HG03064 (cell line): ENCODE results near the gene SP5.
"Not testable (repeated sequence)": the region's sequence is repeated elsewhere in the genome, so short reads cannot be mapped to it uniquely, and the experiment has no call there.

Source experiments
- ATAC-seq: cut with Tn5 transposase; IDR thresholded peaks from one replicate; pipeline ENCODE4 v1.9.1; 2021; ENCODE audit warnings: low read depth; ENCODE audit not compliant: unreplicated experiment

The SP5 gene

DNA sequence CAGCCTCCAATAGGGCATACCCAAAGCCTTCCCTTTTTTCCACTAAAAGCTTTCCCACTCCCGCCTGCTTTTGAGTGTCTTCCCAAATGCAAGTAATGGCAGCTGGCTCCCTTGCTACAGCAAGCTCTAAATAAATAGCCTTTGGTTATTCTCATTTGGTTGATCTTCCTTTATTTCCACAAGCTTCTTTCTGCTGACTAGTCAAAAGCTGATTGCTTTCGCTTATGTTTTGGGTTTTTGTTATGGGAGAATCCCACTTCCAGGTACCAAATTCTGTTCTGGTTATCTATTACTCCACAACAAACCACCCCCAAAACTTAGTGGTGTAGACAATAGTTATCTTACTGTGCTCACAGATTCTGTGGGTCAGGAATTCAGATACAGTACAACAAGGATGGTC is 22.3 kb downstream of the SP5 start:
- no peak for ATAC-seq

GRCh38 chr2:170737821-170738220 is 22.7 kb downstream of the SP5 start:
- no peak for ATAC-seq

DNA sequence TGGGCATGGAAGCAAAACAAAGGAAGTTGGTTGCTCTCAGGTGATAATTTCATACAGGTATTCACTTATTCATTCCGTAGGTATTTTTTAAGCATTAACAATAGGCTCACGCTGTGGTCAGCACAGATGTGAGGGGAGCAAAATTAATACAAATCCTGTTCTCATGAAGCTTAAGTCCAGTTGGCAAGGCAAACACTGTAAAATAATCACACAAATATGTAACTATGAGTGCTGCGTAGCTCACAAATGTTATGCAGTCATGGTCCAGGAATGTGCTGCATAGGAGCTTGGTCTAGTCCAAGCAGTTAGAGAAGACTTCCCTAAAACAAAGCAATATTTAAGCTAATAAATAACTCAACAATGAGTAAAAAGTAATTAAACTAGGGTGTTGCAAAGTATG is 23.9 kb downstream of the SP5 start:
- no peak for ATAC-seq

GRCh38 chr2:170739507-170740046 is 24.4 kb downstream of the SP5 start:
- ATAC-seq = no peak

DNA sequence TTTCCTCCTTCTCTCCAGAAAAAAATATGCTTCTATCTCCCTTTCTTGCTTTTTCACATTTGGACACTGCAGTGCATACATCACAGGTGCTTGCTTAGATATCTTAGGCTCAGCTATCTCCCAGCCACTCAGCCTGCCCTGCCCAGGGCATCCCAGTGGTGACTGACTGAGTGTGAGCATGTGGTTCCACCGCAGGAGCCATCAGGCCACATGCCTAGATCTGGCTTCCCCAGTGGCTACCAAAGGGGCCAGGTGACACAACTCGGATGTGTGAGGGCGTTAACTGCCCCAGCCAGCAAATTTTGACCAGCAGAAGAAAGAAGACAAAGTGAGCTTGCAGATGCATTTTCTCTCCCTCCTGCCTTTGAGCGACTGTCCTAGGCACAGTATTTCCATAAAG is 25.5 kb downstream of the SP5 start:
- no peak for ATAC-seq

GRCh38 chr2:170742000-170742399 is 26.9 kb downstream of the SP5 start:
- ATAC-seq = no peak

DNA sequence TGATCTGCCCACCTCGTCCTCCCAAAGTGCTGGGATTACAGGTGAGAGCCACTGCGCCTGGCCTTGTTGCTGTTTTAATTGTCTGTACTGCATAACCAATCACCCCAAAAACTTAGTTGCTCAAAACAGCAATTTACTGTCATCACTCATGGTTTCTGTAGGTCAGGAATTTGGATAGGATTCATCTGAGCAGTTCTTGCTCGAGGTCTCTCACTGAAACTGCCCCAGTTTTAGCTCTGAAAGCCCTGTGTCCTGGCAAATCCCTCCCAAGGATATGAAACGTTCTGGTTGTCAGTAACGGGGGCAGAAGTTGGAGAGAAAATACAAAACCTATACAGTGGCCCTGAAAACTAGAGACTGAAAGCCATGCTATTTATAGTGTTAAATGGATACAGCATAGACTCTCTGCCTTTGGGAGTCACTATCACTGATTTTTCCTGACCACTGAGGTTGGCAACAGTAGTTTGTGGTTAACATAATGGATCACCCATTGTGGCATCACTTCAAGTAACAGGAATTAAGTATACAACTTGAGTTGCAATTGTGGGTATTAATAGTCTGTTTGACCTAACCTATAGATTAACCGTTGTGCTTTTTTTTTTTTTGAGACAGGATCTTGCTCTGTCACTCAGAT is 27.9 kb downstream of the SP5 start:
- ATAC-seq = no peak

DNA sequence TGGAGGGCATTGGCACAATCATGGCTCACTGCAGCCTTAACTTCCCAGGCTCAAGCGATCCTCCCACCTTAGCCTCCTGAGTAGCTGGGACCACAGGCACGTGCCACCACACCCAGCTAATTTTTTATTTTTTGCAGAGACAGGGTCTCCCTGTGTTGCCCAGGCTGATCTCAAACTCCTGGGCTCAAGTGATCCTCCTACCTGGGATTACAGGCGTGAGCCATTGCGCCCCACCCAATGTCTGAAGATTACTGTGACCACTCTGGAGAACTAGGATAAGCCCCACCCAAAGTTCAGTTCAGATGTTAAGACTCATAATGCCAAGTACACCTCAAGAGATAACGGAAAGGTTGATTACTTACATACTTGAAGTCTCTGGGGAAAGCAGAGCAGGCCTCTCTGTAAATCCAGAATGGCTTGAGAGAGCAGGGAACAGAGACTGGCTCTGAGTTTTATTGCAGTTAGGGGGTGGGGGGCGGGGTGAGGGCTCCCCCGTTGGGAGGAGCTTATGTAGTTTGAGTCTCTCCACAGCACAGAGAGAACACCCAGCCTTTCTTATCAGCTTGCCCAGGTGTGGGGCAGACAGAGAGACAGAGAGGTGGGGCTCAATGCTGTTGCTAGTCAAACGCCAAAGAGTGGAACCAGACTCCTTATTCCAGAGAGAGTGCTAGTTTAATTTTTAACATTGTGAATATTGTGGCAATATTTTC is 28.5 kb downstream of the SP5 start:
- no peak for ATAC-seq

GRCh38 chr2:170744248-170745002 is 29.3 kb downstream of the SP5 start:
- ATAC-seq = no peak

DNA sequence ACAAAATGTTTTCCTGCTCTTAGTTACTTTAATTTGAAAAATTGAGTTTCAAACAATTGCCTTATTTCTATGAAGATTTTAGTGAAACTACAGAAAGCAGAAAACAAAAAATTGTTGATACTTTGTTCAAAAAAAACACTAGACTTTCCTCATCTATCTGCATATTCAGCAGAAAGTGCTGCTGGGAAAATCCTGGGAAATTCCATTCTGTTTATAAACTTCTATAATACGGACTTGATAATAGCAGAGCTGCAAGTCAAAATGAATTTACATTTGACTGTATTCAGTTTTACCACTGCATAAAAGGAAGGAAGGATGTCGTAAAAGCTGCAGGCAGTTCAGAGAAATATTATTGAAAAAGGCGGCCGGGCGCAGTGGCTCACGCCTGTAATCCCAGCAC is 30.2 kb downstream of the SP5 start:
- ATAC-seq = no peak

- ATAC-seq = no peak
These were observed 32.8 kb downstream of the SP5 start for GRCh38 chr2:170747921-170748320.

DNA sequence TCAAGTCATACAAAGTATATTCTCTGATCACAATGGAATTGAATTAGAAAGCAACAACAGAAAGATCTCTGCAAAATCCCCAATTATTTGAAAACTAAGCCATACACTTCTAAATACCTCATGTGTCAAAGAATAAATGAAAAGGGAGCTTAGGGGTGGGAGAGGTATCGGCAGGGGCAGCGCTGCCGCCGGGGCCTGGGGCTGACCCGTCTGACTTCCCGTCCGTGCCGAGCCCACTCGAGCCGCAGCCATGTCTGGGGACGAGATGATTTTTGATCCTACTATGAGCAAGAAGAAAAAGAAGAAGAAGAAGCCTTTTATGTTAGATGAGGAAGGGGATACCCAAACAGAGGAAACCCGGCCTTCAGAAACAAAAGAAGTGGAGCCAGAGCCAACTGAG is 36.4 kb downstream of the SP5 start:
- ATAC-seq = not testable (repeated sequence)

GRCh38 chr2:170761572-170761971 is 46.4 kb downstream of the SP5 start:
- no peak for ATAC-seq

- no peak for ATAC-seq
These were observed 47.6 kb downstream of the SP5 start for GRCh38 chr2:170762760-170763159.

DNA sequence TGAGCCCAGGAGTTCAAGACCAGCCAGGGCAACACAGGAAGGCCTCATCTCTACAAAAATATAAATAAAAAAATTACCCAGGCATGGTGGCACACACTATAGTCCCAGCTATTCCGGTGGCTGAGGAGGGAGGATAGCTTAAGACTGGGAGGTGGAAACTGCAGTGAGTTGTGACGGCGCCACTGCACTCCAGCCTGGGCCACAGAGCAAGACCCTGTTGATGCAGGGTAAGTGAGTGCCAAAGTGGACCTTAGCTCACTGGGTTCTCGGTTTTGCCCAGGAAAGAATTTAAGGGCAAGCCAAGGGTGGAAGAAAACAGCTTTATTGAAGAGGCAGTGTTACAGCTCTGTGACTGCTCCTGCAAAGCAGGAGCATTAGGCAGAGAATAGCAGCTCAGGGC is 48.1 kb downstream of the SP5 start:
- no peak for ATAC-seq

GRCh38 chr2:170764880-170765261 is 49.7 kb downstream of the SP5 start:
- ATAC-seq = no peak

GRCh38 chr2:170766693-170767092 is 51.6 kb downstream of the SP5 start:
- no peak for ATAC-seq
